Peyer's patch (tissue), 4 donors: ENCODE measurements around the gene ATP6V0E2.

Source experiments
- POLR2A ChIP-seq, 2 donors: fragments of 450-650 bp; IDR thresholded peaks; one replicate each; pipeline ENCODE4 v1.5.1; 2017; ENCODE audit warnings: antibody characterized with exemption in 2 of 2, mild to moderate bottlenecking in 2 of 2, moderate library complexity in 2 of 2
- TF ChIP-seq, protein P1 (sequence below), 6 experiments: fragments of 450-650 bp in 4 of 6; fragments of 200-600 bp in 2 of 6; sonication (generic) in 1 of 6; IDR thresholded peaks; one replicate each; pipeline ENCODE4 v1.5.1; 2017 to 2019; ENCODE audit warnings: antibody characterized with exemption in 6 of 6, mild to moderate bottlenecking in 3 of 6, moderate library complexity in 1 of 6

DNA sequence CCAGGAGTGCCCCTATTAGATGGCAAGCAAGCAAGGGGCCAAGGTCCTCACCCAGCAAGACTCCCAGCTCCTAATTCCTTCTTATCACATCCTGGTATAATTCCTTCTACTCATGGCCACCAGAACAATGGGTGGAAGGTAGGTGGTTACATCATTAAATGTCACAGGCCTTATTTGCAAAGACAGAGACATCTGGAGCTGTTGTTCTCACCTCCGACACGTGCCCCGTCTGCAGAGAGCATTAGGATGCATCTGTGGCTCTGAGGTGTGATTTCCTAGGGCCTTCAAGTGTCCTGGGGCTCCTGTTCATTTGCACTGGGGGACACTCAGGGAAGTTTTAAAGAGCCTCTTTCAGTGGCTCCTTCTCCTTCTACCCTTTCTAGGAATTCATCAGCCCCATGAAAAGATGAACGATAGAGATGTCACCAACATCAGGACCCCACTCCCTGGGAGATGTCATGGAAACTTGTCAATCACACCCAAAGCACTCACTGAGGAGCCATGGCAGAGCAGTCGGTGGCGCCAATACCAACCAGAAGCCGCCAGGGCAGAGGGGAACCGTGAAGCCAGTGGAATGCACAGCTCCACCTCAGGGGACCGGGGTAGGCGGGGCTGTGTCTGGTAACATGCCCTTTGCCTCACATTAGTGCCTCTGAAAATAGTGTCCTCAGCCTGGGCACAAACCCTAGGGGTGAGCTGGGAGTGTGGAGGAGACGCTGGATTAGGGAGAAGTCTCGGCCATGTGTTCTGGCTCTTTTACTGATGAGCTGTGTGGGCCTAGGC, 2.9 kb upstream of the ATP6V0E2 start:
- no peak for TF ChIP-seq POLR2A (IDR thresholded peaks at IDR 0.05)
- TF ChIP-seq, protein P1, sequence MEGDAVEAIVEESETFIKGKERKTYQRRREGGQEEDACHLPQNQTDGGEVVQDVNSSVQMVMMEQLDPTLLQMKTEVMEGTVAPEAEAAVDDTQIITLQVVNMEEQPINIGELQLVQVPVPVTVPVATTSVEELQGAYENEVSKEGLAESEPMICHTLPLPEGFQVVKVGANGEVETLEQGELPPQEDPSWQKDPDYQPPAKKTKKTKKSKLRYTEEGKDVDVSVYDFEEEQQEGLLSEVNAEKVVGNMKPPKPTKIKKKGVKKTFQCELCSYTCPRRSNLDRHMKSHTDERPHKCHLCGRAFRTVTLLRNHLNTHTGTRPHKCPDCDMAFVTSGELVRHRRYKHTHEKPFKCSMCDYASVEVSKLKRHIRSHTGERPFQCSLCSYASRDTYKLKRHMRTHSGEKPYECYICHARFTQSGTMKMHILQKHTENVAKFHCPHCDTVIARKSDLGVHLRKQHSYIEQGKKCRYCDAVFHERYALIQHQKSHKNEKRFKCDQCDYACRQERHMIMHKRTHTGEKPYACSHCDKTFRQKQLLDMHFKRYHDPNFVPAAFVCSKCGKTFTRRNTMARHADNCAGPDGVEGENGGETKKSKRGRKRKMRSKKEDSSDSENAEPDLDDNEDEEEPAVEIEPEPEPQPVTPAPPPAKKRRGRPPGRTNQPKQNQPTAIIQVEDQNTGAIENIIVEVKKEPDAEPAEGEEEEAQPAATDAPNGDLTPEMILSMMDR (IDR thresholded peaks at IDR 0.05), result no peak
